ENCODE data around the gene FAM161B. TPM values are rescaled to one million over a fixed set of nuclear protein-coding genes. Genes with fewer than 3 reads are reported as not detected.

FAM161B gene
- total and polyA plus RNA-seq, 2 of the 13 experiments (the other 11 are each of a cell fraction or from before 2014, with no cell fraction given) = 1.6 to 2.0 TPM

DNA sequence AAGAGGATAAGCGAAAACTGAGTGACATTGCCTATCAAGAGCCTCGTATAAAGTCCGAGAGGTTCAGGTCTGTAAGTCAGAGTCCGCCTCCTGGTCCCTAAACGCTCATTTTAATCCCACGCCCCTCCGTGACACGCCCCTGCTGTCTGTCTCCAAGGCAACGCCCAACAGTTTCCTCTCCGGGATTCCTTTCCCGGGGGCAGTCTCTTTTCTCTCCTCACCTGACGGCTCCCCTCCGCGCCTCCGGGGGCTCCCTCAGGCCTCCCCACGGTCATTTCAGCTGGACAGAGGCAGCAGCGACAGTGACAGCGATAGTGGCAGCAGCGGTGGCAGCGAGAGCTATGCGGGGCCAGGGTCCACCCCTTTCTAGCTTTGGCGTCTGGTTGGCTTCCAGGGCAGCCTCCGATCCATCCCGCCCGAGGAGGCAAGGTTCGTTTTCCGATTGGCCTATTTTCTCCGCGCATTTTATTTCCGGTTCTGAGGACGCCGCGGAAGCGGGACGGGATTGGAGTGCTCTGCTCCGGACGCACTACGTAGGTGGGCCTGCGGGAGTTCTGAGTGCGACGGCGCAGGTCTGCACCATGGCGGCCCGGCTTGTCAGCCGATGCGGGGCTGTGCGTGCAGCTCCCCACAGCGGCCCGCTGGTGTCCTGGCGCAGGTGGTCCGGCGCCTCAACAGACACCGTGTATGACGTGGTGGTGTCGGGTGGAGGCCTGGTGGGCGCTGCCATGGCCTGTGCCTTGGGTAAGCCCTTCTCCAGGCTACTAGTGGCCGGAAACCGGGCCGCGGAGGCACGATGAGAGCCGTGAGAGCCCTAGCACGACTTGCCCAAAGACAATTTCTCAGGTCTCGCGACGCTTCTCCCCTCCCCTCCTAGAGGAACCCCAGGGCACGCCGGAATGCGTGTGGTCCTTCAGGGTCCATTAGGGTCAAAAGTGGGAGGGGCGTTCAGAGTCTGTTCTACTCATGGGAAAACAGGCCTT is at the start of gene FAM161B, which contains the start of gene COQ6 (continued):
- TF ChIP-seq FOXA1 (IDR thresholded peaks at IDR 0.05) (no peak), FOXA1 (CRISPR knock-in tag; IDR thresholded peaks at IDR 0.05) (peak; percentile 8; the same call in 1 of the 2 replicates), FOXM1 (CRISPR knock-in tag; IDR thresholded peaks at IDR 0.05) (no peak), ZNF558 (CRISPR knock-in tag; IDR thresholded peaks at IDR 0.05; ENCODE audit: borderline replicate concordance) (peak; percentile 93; the same call in 1 of the 2 replicates), KMT2A (CRISPR knock-in tag; IDR thresholded peaks at IDR 0.05) (peak; percentile 76; the same call in 1 of the 2 replicates), CBFB (CRISPR knock-in tag; IDR thresholded peaks at IDR 0.05) (0 out of 2 replicates have a peak, but pooled peaks have one; percentile 77), SIN3B (IDR thresholded peaks at IDR 0.05; ENCODE audit: low read length) (peak; percentile 55; the same call in 1 of the 2 replicates), NONO (IDR thresholded peaks at IDR 0.05) (no peak), NONO (CRISPR knock-in tag; conservative IDR thresholded peaks at IDR 0.05) (peak; percentile 85), HIVEP1 (CRISPR knock-in tag; IDR thresholded peaks at IDR 0.05) (peak; percentile 87), GATAD2A (CRISPR knock-in tag; IDR thresholded peaks at IDR 0.05) (no peak; the same call in 1 of the 2 replicates), IRX3 (CRISPR knock-in tag; IDR thresholded peaks at IDR 0.05; ENCODE audit: borderline replicate concordance, low read depth) (no peak), ZNF234 (CRISPR knock-in tag; conservative IDR thresholded peaks at IDR 0.05) (no peak), ZNF550 (CRISPR knock-in tag; IDR thresholded peaks at IDR 0.05; ENCODE audit: borderline replicate concordance) (no peak), NAIF1 (CRISPR knock-in tag; IDR thresholded peaks at IDR 0.05; ENCODE audit: borderline replicate concordance) (peak; percentile 59; the same call in 1 of the 2 replicates)
- TF ChIP-seq, protein P1, sequence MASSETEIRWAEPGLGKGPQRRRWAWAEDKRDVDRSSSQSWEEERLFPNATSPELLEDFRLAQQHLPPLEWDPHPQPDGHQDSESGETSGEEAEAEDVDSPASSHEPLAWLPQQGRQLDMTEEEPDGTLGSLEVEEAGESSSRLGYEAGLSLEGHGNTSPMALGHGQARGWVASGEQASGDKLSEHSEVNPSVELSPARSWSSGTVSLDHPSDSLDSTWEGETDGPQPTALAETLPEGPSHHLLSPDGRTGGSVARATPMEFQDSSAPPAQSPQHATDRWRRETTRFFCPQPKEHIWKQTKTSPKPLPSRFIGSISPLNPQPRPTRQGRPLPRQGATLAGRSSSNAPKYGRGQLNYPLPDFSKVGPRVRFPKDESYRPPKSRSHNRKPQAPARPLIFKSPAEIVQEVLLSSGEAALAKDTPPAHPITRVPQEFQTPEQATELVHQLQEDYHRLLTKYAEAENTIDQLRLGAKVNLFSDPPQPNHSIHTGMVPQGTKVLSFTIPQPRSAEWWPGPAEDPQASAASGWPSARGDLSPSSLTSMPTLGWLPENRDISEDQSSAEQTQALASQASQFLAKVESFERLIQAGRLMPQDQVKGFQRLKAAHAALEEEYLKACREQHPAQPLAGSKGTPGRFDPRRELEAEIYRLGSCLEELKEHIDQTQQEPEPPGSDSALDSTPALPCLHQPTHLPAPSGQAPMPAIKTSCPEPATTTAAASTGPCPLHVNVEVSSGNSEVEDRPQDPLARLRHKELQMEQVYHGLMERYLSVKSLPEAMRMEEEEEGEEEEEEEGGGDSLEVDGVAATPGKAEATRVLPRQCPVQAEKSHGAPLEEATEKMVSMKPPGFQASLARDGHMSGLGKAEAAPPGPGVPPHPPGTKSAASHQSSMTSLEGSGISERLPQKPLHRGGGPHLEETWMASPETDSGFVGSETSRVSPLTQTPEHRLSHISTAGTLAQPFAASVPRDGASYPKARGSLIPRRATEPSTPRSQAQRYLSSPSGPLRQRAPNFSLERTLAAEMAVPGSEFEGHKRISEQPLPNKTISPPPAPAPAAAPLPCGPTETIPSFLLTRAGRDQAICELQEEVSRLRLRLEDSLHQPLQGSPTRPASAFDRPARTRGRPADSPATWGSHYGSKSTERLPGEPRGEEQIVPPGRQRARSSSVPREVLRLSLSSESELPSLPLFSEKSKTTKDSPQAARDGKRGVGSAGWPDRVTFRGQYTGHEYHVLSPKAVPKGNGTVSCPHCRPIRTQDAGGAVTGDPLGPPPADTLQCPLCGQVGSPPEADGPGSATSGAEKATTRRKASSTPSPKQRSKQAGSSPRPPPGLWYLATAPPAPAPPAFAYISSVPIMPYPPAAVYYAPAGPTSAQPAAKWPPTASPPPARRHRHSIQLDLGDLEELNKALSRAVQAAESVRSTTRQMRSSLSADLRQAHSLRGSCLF (CRISPR knock-in tag; IDR thresholded peaks at IDR 0.05; ENCODE audit: borderline replicate concordance) = no peak
- TF ChIP-seq, protein P2, sequence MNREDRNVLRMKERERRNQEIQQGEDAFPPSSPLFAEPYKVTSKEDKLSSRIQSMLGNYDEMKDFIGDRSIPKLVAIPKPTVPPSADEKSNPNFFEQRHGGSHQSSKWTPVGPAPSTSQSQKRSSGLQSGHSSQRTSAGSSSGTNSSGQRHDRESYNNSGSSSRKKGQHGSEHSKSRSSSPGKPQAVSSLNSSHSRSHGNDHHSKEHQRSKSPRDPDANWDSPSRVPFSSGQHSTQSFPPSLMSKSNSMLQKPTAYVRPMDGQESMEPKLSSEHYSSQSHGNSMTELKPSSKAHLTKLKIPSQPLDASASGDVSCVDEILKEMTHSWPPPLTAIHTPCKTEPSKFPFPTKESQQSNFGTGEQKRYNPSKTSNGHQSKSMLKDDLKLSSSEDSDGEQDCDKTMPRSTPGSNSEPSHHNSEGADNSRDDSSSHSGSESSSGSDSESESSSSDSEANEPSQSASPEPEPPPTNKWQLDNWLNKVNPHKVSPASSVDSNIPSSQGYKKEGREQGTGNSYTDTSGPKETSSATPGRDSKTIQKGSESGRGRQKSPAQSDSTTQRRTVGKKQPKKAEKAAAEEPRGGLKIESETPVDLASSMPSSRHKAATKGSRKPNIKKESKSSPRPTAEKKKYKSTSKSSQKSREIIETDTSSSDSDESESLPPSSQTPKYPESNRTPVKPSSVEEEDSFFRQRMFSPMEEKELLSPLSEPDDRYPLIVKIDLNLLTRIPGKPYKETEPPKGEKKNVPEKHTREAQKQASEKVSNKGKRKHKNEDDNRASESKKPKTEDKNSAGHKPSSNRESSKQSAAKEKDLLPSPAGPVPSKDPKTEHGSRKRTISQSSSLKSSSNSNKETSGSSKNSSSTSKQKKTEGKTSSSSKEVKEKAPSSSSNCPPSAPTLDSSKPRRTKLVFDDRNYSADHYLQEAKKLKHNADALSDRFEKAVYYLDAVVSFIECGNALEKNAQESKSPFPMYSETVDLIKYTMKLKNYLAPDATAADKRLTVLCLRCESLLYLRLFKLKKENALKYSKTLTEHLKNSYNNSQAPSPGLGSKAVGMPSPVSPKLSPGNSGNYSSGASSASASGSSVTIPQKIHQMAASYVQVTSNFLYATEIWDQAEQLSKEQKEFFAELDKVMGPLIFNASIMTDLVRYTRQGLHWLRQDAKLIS (CRISPR knock-in tag; IDR thresholded peaks at IDR 0.05) = no peak; the same call in 1 of the 2 replicates

All from HepG2 (cell line).